ENCODE data around the gene TIE1. TPM values are rescaled to one million over a fixed set of nuclear protein-coding genes. Genes with fewer than 3 reads are reported as not detected.

Gene TIE1
- total RNA-seq, 6 donors from 2014 or later, result 23.9 to 170 (median 51.4) TPM

GRCh38 chr1:43293896-43294760 lies 6.7 kb upstream of the TIE1 start:
- H3K27me3 ChIP-seq, result no peaks in the 10 kb centered on the region
- ATAC-seq (ENCODE audit: low FRiP score in 2 of 2) (no peak), DNase-seq (no peak)
- TF ChIP-seq POLR2AphosphoS5 (IDR thresholded peaks at IDR 0.05) (no peak), CTCF (IDR thresholded peaks at IDR 0.05) (no peak), POLR2A (IDR thresholded peaks at IDR 0.05) (no peak), EP300 (IDR thresholded peaks at IDR 0.05) (no peak)
- peaks cover 12 to 48% (median 32%) of the 10 kb centered on the region in 4 donors for H3K4me1 ChIP-seq
- WGBS, 2 donors, result 86% methylated on average over 6 to 7 of the region's 7 CpGs
- no peaks in the 10 kb centered on the region for H3K36me3 ChIP-seq
- peak overlapping the region in 3 of 4 donors; percentile 73 to 80 (median 73) for H3K27ac ChIP-seq
- no peaks in the 10 kb centered on the region for H3K9me3 ChIP-seq
- no peak overlapping the region for H3K4me3 ChIP-seq

GRCh38 chr1:43294761-43295160 lies 6.0 kb upstream of the TIE1 start:
- H3K27ac ChIP-seq, result peak overlapping the region; percentile 45 to 80 (median 73)

GRCh38 chr1:43296207-43296606 lies 4.6 kb upstream of the TIE1 start:
- no peak for TF ChIP-seq EP300 (IDR thresholded peaks at IDR 0.05)
- TF ChIP-seq CTCF (IDR thresholded peaks at IDR 0.05), result no peak
- no peak overlapping the region for H3K4me3 ChIP-seq
- peak overlapping the region in 3 of 4 donors; percentile 73 to 80 (median 73) for H3K27ac ChIP-seq
- H3K9me3 ChIP-seq, result no peaks in the 10 kb centered on the region
- 22 to 48% methylated on average over 1 of the region's 1 CpG for WGBS, 2 donors
- no peak for DNase-seq
- H3K36me3 ChIP-seq, result no peaks in the 10 kb centered on the region
- peaks cover 17 to 59% (median 37%) of the 10 kb centered on the region in 4 donors for H3K4me1 ChIP-seq
- no peaks in the 10 kb centered on the region for H3K27me3 ChIP-seq
- ATAC-seq (ENCODE audit: low FRiP score in 2 of 2), result no peak

More at GRCh38 chr1:43294761-43295160, 6.0 kb upstream of the TIE1 start:
- 79 to 80% methylated on average over 8 of the region's 8 CpGs for WGBS, 2 donors
- no peaks in the 10 kb centered on the region for H3K9me3 ChIP-seq
- DNase-seq, result no peak
- no peak for ATAC-seq (ENCODE audit: low FRiP score in 2 of 2)
- H3K4me1 ChIP-seq, result peaks cover 14 to 54% (median 35%) of the 10 kb centered on the region in 4 donors
- no peaks in the 10 kb centered on the region for H3K27me3 ChIP-seq
- H3K4me3 ChIP-seq, result no peak overlapping the region
- TF ChIP-seq POLR2AphosphoS5 (IDR thresholded peaks at IDR 0.05), result no peak
- no peak for TF ChIP-seq CTCF (IDR thresholded peaks at IDR 0.05)
- TF ChIP-seq EP300 (IDR thresholded peaks at IDR 0.05), result no peak
- no peak for TF ChIP-seq POLR2A (IDR thresholded peaks at IDR 0.05)
- H3K36me3 ChIP-seq, result no peaks in the 10 kb centered on the region

GRCh38 chr1:43298055-43298454 lies 2.7 kb upstream of the TIE1 start:
- WGBS, 2 donors, result 89 to 90% methylated on average over 1 of the region's 1 CpG
- peaks cover 18 to 54% (median 38%) of the 10 kb centered on the region in 4 donors for H3K4me1 ChIP-seq
- ATAC-seq (ENCODE audit: low FRiP score in 2 of 2), result no peak
- no peak overlapping the region for H3K4me3 ChIP-seq
- no peak for DNase-seq
- H3K9me3 ChIP-seq, result no peaks in the 10 kb centered on the region
- TF ChIP-seq CTCF (IDR thresholded peaks at IDR 0.05) (no peak), EP300 (IDR thresholded peaks at IDR 0.05) (no peak), POLR2A (IDR thresholded peaks at IDR 0.05) (no peak), POLR2AphosphoS5 (IDR thresholded peaks at IDR 0.05) (no peak)
- H3K27ac ChIP-seq, result peak overlapping the region in 1 of 4 donors; percentile 54
- H3K27me3 ChIP-seq, result no peaks in the 10 kb centered on the region
- H3K36me3 ChIP-seq, result no peaks in the 10 kb centered on the region

All from upper lobe of left lung (tissue), 6 donors.